GM21423 (cell line): ENCODE measurements around the gene TPM1.

Experiments used
- ATAC-seq: cut with Tn5 transposase; IDR thresholded peaks from one replicate; pipeline ENCODE4 v1.9.1; 2021; ENCODE audit warnings: mild to moderate bottlenecking, moderate library complexity; ENCODE audit not compliant: unreplicated experiment

The TPM1 gene

DNA sequence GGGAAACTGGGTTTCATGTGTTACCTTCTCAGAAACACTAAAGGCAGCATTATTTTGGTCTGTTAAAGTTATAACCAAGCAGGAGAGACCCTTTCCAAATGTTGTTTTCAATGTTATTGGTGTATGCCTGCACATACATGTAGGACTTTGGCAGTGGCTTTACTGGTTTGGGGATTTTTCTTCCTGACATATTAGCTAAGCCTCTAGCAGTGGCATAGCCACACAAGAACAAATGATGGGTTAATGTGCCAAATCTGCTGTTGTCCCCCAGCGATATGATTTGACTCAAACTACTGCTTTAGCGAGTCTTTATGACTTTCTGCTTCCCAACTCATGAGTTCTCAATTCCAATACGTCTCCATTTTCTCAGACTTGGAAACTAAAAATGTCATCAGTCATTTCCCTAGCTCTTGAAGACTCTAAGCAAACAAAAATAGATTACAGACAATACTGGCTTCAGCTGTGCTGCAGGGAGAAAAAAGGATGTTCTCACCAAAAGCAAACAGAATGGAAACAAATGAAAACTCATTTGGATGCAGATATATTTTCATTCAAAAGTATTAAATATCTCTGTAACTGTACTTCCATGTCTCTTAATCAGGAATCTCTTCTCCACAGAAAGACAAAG lies 29.6 kb downstream of the TPM1 start:
- no peak for ATAC-seq

DNA sequence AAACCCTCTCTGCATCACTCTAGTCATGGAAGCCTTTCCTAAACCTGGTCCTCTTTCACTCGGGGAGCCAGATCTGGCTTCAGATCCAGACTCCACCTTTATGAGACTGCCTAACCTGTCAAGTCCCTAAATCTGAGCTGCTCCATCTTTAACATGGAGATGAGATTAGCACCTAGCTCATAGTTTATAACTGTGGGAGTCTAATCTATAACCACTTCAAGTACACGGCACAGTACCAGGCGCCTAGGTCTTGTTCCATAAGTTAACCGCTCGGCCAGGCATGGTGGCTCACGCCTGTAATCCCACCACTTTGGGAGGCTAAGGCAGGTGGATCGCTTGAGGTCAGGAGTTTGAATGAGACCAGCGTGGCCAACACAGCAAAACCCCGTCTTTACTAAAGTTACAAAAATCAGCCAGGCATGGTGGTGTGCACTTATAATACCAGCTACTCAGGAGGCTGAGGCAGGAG lies 30.3 kb downstream of the TPM1 start:
- no peak for ATAC-seq

DNA sequence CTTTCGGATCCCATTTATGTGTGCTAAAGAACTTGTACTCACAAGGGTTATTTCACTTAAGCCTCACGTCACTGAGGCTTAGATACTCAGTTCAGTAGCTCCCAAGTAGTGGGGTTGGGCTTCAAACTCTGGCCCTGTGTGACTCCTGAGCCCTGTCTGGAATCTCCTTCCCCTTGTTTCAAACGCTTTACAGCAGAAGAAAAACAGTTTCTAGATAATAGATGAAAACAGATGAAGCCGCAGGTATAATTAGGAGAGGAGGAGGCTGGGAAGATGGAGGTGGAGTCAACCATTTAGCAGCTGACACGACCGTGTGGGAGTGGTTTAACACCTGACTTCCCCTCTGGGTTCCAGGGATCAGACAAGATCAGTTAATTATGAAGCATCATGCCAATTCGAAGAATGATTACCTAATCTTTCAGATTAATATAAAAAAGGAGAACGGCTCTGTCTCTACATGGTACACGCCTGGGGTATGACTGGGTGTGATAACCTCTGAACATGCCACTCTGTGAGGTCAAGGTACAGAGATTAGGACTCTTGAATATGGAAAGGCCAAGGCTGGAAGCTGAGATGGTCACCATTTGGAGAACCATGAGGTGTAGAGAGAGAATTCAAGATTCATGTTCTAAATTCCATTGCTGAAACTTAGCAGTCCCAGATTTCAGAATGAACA lies 31.1 kb downstream of the TPM1 start:
- ATAC-seq = no peak

DNA sequence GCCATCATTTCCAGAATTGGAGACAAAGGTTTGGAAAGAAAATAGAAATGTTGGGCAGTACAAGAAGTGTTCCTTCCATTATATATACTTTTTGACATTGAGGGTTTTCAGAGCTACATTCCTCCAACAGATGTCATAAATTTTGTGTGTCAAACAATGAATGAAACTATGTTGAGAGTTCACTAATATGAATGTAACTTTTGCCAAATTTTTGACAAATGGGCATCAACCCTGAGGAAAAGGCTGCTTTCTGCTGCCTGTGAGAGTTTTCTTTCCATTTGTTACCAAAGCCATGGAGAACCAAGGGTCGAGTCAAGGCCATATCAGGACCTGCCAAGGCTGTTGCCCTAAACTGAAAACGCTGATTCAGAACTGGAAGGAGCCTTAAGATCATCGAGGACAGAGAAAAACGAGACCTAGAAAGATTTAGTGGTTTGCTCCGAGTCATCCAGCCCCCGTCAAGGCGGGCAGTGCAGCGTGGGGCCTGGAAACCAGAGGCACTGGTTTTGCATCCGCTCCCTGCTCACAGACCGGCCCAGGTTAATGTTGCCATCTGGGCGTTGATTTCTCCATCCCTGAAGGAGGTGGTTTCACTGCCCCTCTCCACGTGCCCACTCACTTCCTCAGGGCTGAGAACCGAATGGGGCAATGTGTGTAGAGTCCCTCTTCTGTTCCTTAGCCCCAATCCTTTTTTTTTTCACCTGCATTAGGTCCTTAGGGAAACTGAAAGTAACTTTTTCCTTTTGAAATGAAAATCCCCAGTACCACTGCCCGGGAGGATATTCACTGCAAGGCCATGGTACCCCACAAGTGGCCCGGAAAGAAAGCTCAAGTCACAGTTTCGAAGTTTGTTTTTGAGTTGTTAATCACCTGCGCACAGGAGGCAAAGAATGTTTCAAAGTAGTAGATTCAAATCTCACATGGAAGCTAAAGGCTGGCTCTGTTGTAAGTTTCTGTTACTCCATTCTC lies 32.8 kb downstream of the TPM1 start:
- ATAC-seq = no peak

- ATAC-seq = no peak
Measured at GRCh38 chr15:63075984-63076713, 33.6 kb downstream of the TPM1 start.

GRCh38 chr15:63076714-63077046 lies 34.1 kb downstream of the TPM1 start:
- no peak for ATAC-seq

DNA sequence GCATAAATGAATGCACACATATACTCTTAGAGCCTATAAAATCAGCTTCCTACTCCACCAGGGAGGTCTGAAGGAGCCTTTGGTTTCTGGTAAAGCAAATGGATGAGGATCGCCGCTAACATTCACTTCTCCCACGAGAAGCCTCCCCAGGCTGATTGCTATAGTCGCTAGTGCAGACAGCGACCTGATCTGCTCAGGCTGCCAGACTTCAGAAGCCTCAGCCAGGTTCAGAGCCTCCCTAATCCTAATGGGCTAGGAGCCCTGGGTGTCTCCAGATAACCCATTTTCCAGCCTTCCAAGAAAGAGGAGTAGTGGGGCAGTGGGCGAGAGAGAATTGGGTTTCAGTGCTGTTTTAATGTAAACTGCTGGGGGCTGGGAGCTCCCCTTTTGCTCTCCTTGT lies 35.4 kb downstream of the TPM1 start:
- no peak for ATAC-seq

GRCh38 chr15:63079947-63080626 lies 37.5 kb downstream of the TPM1 start:
- no peak for ATAC-seq

DNA sequence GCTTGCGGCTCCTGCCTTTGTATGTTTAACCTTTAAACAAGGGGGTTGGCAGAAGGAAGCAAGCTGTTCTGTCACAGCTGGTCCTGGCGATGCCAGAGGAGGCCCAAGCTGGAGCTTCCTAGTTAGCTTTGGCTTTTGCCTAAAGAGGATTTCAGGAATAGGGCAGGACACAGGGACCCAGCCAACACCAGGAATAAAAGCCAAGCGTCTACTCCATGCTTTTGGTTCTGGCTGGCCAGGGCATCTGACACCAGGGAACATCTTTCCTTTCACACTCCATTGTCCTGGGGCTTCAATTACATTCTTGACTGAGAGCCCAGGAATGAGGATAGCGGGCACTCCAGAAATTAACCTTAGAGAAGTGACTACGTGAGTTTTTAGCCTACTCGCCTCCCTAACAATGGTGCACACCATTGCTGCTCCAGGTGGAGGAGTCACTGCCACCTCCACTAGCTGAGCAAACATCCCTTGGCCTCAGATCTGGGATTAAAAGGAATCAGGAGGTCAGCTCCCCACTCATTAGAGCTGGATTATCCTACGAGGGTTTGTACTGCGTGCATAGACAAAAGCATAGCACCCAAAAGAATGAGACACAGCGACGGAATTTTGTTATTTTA lies 38.2 kb downstream of the TPM1 start:
- no peak for ATAC-seq

DNA sequence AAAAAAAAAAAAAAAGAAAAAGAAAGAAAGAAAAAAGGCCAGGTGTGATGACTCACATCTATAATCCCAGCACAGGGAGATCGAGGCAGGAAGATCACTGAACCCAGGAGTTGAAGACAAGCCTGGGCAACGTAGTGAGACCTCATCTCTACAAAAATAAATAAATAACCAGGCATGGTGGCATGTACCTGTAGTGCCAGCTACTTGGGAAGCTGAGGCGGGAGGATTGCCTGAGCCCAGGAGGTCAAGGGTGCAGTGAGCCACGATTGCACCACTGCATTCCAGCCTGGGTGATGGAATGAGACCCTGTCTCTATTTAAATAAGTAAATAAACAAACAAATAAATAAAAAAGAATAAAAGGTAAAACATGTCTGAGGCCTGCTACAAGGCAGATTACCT lies 39.8 kb downstream of the TPM1 start:
- ATAC-seq = no peak

- no peak for ATAC-seq
Measured at GRCh38 chr15:63083044-63083443, 40.5 kb downstream of the TPM1 start.

DNA sequence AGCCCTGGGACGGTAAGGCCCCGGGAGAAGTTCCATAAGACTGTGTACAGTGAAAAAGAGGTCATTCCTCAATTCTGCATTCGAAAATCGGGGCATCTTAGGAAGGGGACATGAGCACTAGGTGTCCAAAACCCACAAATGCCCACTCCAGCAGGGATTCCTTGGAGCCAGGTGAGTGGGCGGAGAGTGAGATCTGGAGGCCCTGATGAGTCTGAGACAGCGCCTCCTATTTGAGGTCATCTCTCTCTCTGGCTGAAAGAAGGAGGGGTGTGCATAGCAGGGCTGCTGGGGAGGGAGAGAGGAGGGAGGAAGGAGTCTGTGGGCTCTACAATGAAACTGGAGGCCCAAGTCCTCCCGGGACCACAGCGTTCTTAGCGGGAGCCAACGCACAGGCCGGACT lies 41.0 kb downstream of the TPM1 start:
- no peak for ATAC-seq

GRCh38 chr15:63084806-63085205 lies 42.3 kb downstream of the TPM1 start:
- ATAC-seq = no peak

DNA sequence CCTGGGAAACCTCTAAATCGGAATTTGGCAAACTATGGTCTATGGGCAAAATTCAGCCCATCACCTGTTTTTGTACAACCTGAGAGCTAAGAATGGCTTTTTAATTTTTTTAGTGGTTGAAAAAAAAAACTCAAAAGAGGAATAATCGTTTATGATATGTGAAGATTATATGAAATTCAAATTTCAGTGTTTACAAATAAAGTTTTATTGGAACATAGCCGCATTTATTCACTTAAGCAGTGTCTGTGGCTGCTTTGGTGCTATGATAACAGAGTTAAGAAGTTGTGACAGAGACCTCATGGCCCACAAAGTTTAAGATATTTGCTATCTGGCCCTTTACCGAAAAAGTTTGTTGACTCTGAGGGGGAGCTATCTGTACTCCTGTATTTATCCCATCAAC lies 42.7 kb downstream of the TPM1 start:
- ATAC-seq = no peak

- no peak for ATAC-seq
Measured at GRCh38 chr15:63086271-63086670, 43.7 kb downstream of the TPM1 start.

GRCh38 chr15:63086947-63087346 lies 44.4 kb downstream of the TPM1 start:
- ATAC-seq = no peak

GRCh38 chr15:63088533-63089245 lies 46.1 kb downstream of the TPM1 start:
- ATAC-seq = no peak

DNA sequence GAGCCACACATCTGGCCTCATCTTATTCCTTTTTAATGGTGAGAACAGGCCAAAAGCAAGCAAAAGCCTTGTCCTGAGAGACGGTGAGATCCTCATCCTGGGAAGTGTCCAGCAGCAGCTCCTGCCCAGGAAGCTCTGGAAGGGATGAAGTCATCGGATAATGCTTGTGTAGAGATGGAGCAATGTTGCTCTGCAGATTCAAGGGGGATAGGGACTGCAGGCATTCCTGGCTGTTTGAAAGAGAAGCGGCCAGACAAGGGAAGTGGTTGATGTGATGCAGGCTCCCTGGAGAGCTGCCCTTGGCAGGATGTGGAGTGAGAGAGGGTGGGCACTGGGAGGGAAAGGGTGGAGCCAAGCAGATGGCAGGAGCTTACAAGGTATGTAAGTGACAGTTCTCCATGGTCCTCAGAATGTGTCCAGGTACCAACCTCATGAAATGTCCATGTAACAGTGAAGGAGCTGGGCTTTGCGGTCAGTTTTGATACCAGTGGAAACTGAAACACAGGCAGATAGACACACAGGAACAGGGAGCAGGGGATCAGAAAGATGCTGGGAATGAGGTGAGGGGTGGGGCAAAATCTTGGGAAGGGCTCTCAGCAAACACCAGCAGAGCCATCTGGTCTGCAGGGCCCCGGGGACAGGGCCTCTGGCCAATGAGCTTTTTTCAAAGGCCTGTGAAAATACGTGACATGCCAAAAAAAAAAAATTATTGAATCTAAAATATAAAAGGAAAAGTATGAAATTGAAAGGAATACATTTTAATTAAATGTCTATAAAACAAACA lies 46.9 kb downstream of the TPM1 start:
- ATAC-seq = no peak

GRCh38 chr15:63090472-63090871 lies 47.9 kb downstream of the TPM1 start:
- ATAC-seq = no peak
